ENCODE measurements around the gene CD34.

CD34 gene

GRCh38 chr1:207833956-207834660 is 76.8 kb downstream of the CD34 start:
- TF ChIP-seq, protein P1, sequence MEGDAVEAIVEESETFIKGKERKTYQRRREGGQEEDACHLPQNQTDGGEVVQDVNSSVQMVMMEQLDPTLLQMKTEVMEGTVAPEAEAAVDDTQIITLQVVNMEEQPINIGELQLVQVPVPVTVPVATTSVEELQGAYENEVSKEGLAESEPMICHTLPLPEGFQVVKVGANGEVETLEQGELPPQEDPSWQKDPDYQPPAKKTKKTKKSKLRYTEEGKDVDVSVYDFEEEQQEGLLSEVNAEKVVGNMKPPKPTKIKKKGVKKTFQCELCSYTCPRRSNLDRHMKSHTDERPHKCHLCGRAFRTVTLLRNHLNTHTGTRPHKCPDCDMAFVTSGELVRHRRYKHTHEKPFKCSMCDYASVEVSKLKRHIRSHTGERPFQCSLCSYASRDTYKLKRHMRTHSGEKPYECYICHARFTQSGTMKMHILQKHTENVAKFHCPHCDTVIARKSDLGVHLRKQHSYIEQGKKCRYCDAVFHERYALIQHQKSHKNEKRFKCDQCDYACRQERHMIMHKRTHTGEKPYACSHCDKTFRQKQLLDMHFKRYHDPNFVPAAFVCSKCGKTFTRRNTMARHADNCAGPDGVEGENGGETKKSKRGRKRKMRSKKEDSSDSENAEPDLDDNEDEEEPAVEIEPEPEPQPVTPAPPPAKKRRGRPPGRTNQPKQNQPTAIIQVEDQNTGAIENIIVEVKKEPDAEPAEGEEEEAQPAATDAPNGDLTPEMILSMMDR (IDR thresholded peaks at IDR 0.05; ENCODE audit: low read length): no peak
- TF ChIP-seq EZH2 (IDR thresholded peaks at IDR 0.05; ENCODE audit: borderline replicate concordance, low read length): no peak
- H3K27ac ChIP-seq (ENCODE audit: low read depth, low read length, poor library complexity, severe bottlenecking): no peak overlapping the region
- peaks cover 16% of the 10 kb centered on the region for H3K4me1 ChIP-seq (ENCODE audit: insufficient read depth, low read length, severe bottlenecking)
- H3K4me2 ChIP-seq (ENCODE audit: low read length): no peak overlapping the region
- no peaks in the 10 kb centered on the region for H3K27me3 ChIP-seq (ENCODE audit: insufficient read depth, low read length)
- no peaks in the 10 kb centered on the region for H3K79me2 ChIP-seq (ENCODE audit: insufficient read depth, low read length)
- H2AFZ ChIP-seq (ENCODE audit: low read length): no peak overlapping the region
- no peak overlapping the region for H3K9ac ChIP-seq (ENCODE audit: low read length)
- H3K36me3 ChIP-seq (ENCODE audit: insufficient read depth, low read length): no peaks in the 10 kb centered on the region
- H3F3A ChIP-seq (ENCODE audit: insufficient read depth, low read length): no peaks in the 10 kb centered on the region
- no peaks in the 10 kb centered on the region for H4K20me1 ChIP-seq (ENCODE audit: insufficient read depth, low read length)
- H3K9me3 ChIP-seq (ENCODE audit: low read length): no peaks in the 10 kb centered on the region
- no peaks in the 10 kb centered on the region for H3K9me2 ChIP-seq (ENCODE audit: low read depth, low read length)
- no peak overlapping the region for H3K4me3 ChIP-seq (ENCODE audit: low read depth, low read length, poor library complexity, severe bottlenecking)

- Histone ChIP-seq H4K20me1 (ENCODE audit: insufficient read depth, low read length) (no peaks in the 10 kb centered on the region), H3K36me3 (ENCODE audit: insufficient read depth, low read length) (no peaks in the 10 kb centered on the region), H3F3A (ENCODE audit: insufficient read depth, low read length) (no peaks in the 10 kb centered on the region), H3K27me3 (ENCODE audit: insufficient read depth, low read length) (no peaks in the 10 kb centered on the region), H3K4me1 (ENCODE audit: insufficient read depth, low read length, severe bottlenecking) (peaks cover 23% of the 10 kb centered on the region), H3K9me2 (ENCODE audit: low read depth, low read length) (no peaks in the 10 kb centered on the region), H2AFZ (ENCODE audit: low read length) (no peak overlapping the region), H3K79me2 (ENCODE audit: insufficient read depth, low read length) (no peaks in the 10 kb centered on the region), H3K27ac (ENCODE audit: low read depth, low read length, poor library complexity, severe bottlenecking) (no peak overlapping the region), H3K9me3 (ENCODE audit: low read length) (no peaks in the 10 kb centered on the region), H3K4me2 (ENCODE audit: low read length) (no peak overlapping the region), H3K4me3 (ENCODE audit: low read depth, low read length, poor library complexity, severe bottlenecking) (no peak overlapping the region), H3K9ac (ENCODE audit: low read length) (no peak overlapping the region)
- TF ChIP-seq EZH2 (IDR thresholded peaks at IDR 0.05; ENCODE audit: borderline replicate concordance, low read length): no peak
- TF ChIP-seq, protein P1 (IDR thresholded peaks at IDR 0.05; ENCODE audit: low read length): no peak
Measured at GRCh38 chr1:207833381-207833780, 77.5 kb downstream of the CD34 start.

DNA sequence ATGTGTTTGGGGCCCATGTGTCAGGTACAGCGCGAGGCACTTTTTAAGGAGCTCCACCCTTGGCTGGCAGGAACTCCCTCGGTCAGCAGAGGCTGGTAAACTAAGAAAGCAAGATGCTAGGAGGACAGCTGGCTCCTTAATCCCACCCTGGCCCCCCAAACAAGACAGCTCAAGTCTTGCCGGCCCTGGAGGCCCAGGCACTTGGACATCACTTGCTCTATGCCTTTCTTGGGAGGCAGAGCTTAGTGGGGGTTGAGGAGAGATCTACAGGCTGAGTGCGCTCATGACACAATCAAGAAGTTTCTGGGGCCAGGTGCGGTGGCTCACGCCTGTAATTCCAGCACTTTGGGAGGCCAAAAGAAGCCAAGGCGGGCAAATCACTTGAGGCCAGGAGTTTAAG is 78.1 kb downstream of the CD34 start:
- no peaks in the 10 kb centered on the region for H3F3A ChIP-seq (ENCODE audit: insufficient read depth, low read length)
- H3K9me3 ChIP-seq (ENCODE audit: low read length): no peaks in the 10 kb centered on the region
- no peak overlapping the region for H3K9ac ChIP-seq (ENCODE audit: low read length)
- H3K27me3 ChIP-seq (ENCODE audit: insufficient read depth, low read length): no peaks in the 10 kb centered on the region
- no peak for TF ChIP-seq EZH2 (IDR thresholded peaks at IDR 0.05; ENCODE audit: borderline replicate concordance, low read length)
- TF ChIP-seq, protein P1 (IDR thresholded peaks at IDR 0.05; ENCODE audit: low read length): no peak
- H3K4me2 ChIP-seq (ENCODE audit: low read length): no peak overlapping the region
- no peak overlapping the region for H2AFZ ChIP-seq (ENCODE audit: low read length)
- H3K79me2 ChIP-seq (ENCODE audit: insufficient read depth, low read length): no peaks in the 10 kb centered on the region
- H3K27ac ChIP-seq (ENCODE audit: low read depth, low read length, poor library complexity, severe bottlenecking): no peak overlapping the region
- H3K9me2 ChIP-seq (ENCODE audit: low read depth, low read length): no peaks in the 10 kb centered on the region
- H3K36me3 ChIP-seq (ENCODE audit: insufficient read depth, low read length): no peaks in the 10 kb centered on the region
- H4K20me1 ChIP-seq (ENCODE audit: insufficient read depth, low read length): no peaks in the 10 kb centered on the region
- no peak overlapping the region for H3K4me3 ChIP-seq (ENCODE audit: low read depth, low read length, poor library complexity, severe bottlenecking)
- H3K4me1 ChIP-seq (ENCODE audit: insufficient read depth, low read length, severe bottlenecking): peaks cover 29% of the 10 kb centered on the region
